K562 treated with DMSO at 1 percent for 4 hours (cell line): ENCODE data around the gene TKTL1. TPM values are rescaled to one million over a fixed set of nuclear protein-coding genes. Genes with fewer than 3 reads are reported as not detected.

ENCODE experiments used
- total RNA-seq: library from RNA; unstranded; fragments of 300-600 nt; gene quantifications from 2 replicates; pipeline ENCODE4 v1.2.3, GENCODE V29; 2022; ENCODE audit not compliant: insufficient read depth

The TKTL1 gene
- 1.2 and 2.2 TPM in 2 replicates for total RNA-seq

GRCh38 chrX:154295664-154296310, at the start of gene TKTL1:
TKTL1 (plus strand) TSS chrX:154295795; CDS start chrX:154295860, 65 bp downstream.

GRCh38 chrX:154257282-154257681, 38.3 kb upstream of the TKTL1 start, which contains the start of gene OPN1MW3:
OPN1MW3 (plus strand) TSS chrX:154257582; CDS start chrX:154257620, 38 bp downstream.

GRCh38 chrX:154294791-154295574, 612 bp upstream of the TKTL1 start, which contains the start of gene TEX28:
TEX28 (minus strand) TSS chrX:154295124; CDS start chrX:154292117, 3,007 bp downstream.

GRCh38 chrX:154374313-154375155, 78.9 kb downstream of the TKTL1 start, which contains the start of gene FLNA:
FLNA (minus strand) TSS chrX:154374634; CDS start chrX:154371245, 3,389 bp downstream.

GRCh38 chrX:154378799-154379568, 83.4 kb downstream of the TKTL1 start, which contains the start of gene EMD:
EMD (plus strand) TSS chrX:154379295; CDS start chrX:154379485, 190 bp downstream.

Other genes with a start within 250 kb of the TKTL1 start
- gene MECP2, start 198.1 kb upstream of the TKTL1 start, total RNA-seq = 30.0 and 30.4 TPM in 2 replicates
- gene OPN1LW, start 151.6 kb upstream of the TKTL1 start, total RNA-seq = not detected in 2 replicates
- not detected in 2 replicates for gene OPN1MW, start 113.2 kb upstream of the TKTL1 start, total RNA-seq
- gene OPN1MW2, start 76.0 kb upstream of the TKTL1 start, total RNA-seq = not detected in 2 replicates
- not detected in 2 replicates for gene OPN1MW3, start 38.2 kb upstream of the TKTL1 start, total RNA-seq
- gene TEX28, start 671 bp upstream of the TKTL1 start, total RNA-seq = not detected in 2 replicates
- gene FLNA, start 78.8 kb downstream of the TKTL1 start, total RNA-seq = 626 and 661 TPM in 2 replicates
- 102 and 119 TPM in 2 replicates for gene EMD, start 83.5 kb downstream of the TKTL1 start, total RNA-seq
- gene RPL10, start 102.6 kb downstream of the TKTL1 start, total RNA-seq = 14,280 and 14,407 TPM in 2 replicates
- gene DNASE1L1, start 113.5 kb downstream of the TKTL1 start, total RNA-seq = 18.1 and 21.6 TPM in 2 replicates
- 35.2 and 47.4 TPM in 2 replicates for gene TAFAZZIN, start 115.7 kb downstream of the TKTL1 start, total RNA-seq
- gene ATP6AP1, start 132.9 kb downstream of the TKTL1 start, total RNA-seq = 230 and 231 TPM in 2 replicates
- gene GDI1, start 141.4 kb downstream of the TKTL1 start, total RNA-seq = 99.3 and 105 TPM in 2 replicates
- gene FAM50A, start 148.3 kb downstream of the TKTL1 start, total RNA-seq = 149 and 188 TPM in 2 replicates
- gene PLXNA3, start 162.5 kb downstream of the TKTL1 start, total RNA-seq = 7.5 and 12.5 TPM in 2 replicates
- 170 and 180 TPM in 2 replicates for gene LAGE3, start 183.5 kb downstream of the TKTL1 start, total RNA-seq
- gene UBL4A, start 190.8 kb downstream of the TKTL1 start, total RNA-seq = 69.7 and 80.5 TPM in 2 replicates
- gene SLC10A3, start 194.8 kb downstream of the TKTL1 start, total RNA-seq = 47.8 and 56.8 TPM in 2 replicates
- gene FAM3A, start 220.4 kb downstream of the TKTL1 start, total RNA-seq = 84.1 and 87.0 TPM in 2 replicates